Loucy (cell line): ENCODE data around the gene RNU6-9.

ENCODE experiments used
- EZH2phosphoT487 ChIP-seq: fragments of 200-600 bp; IDR thresholded peaks from 2 replicates; pipeline ENCODE4 v1.6.1; 2018; ENCODE audit warnings: antibody characterized with exemption, mild to moderate bottlenecking, moderate library complexity, borderline replicate concordance
- TF ChIP-seq, protein P1 (sequence below): fragments of 200-600 bp; sonication (generic); conservative IDR thresholded peaks from 2 replicates; pipeline ENCODE4 v1.5.1; 2014; ENCODE audit warnings: mild to moderate bottlenecking, antibody characterized with exemption, low read length

DNA sequence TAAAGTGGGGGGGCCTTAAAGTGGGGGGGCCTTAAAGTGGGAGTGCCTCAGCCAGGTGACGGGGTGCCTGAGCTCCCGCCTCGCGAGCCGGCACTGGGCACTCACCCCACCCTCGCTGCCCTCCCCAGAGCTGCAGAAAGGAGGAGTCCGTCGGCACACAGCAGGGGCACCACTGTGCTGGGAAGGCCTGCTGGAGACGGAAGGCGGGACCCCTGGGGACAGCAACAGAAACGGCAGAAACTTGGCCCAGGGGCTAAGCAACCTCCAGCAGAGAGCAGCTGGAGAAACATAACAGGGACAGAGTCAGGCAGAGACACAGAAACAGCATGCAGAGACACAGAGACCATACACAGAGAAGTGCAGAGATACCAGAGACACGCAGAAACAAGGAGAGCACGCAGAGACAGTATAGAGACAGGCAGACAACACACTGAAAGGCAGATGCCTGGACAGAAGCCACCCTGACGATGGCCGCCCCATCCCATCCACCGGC is 25.9 kb upstream of the RNU6-9 start:
- no peak for TF ChIP-seq EZH2phosphoT487
- TF ChIP-seq, protein P1, sequence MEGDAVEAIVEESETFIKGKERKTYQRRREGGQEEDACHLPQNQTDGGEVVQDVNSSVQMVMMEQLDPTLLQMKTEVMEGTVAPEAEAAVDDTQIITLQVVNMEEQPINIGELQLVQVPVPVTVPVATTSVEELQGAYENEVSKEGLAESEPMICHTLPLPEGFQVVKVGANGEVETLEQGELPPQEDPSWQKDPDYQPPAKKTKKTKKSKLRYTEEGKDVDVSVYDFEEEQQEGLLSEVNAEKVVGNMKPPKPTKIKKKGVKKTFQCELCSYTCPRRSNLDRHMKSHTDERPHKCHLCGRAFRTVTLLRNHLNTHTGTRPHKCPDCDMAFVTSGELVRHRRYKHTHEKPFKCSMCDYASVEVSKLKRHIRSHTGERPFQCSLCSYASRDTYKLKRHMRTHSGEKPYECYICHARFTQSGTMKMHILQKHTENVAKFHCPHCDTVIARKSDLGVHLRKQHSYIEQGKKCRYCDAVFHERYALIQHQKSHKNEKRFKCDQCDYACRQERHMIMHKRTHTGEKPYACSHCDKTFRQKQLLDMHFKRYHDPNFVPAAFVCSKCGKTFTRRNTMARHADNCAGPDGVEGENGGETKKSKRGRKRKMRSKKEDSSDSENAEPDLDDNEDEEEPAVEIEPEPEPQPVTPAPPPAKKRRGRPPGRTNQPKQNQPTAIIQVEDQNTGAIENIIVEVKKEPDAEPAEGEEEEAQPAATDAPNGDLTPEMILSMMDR, result no peak
